GM19035 (cell line): Measurements from ENCODE around the gene CSRP1.
A peak's percentile ranks its signal among the peaks of the same experiment; 100 is the strongest.
"Not testable (repeated sequence)": the region's sequence is repeated elsewhere in the genome, so short reads cannot be mapped to it uniquely, and the experiment has no call there.

Experiments used
- ATAC-seq: cut with Tn5 transposase; IDR thresholded peaks from one replicate; pipeline ENCODE4 v1.9.1; 2021; ENCODE audit not compliant: unreplicated experiment

CSRP1 gene

GRCh38 chr1:201497935-201498509, 8.9 kb downstream of the CSRP1 start:
- no peak for ATAC-seq

- no peak for ATAC-seq
Measured at GRCh38 chr1:201496296-201496690, 10.6 kb downstream of the CSRP1 start.

- no peak for ATAC-seq
Measured at GRCh38 chr1:201495551-201496295, 11.2 kb downstream of the CSRP1 start.

GRCh38 chr1:201493757-201494617, 12.9 kb downstream of the CSRP1 start:
- ATAC-seq: no peak

GRCh38 chr1:201493026-201493656, 13.8 kb downstream of the CSRP1 start:
- ATAC-seq: not testable (repeated sequence)

GRCh38 chr1:201491896-201492511, 14.9 kb downstream of the CSRP1 start:
- ATAC-seq: no peak

GRCh38 chr1:201490708-201491131, 16.2 kb downstream of the CSRP1 start:
- no peak for ATAC-seq

GRCh38 chr1:201489643-201490261, 17.2 kb downstream of the CSRP1 start:
- ATAC-seq: no peak

- ATAC-seq: no peak
Measured at GRCh38 chr1:201488830-201489589, 17.9 kb downstream of the CSRP1 start.

- no peak for ATAC-seq
Measured at GRCh38 chr1:201487742-201488141, 19.2 kb downstream of the CSRP1 start.

GRCh38 chr1:201486187-201486586, 20.7 kb downstream of the CSRP1 start:
- ATAC-seq: no peak

GRCh38 chr1:201485184-201485774, 21.6 kb downstream of the CSRP1 start:
- no peak for ATAC-seq

- ATAC-seq: no peak
Measured at GRCh38 chr1:201483373-201483949, 23.5 kb downstream of the CSRP1 start.

- peak; percentile 37 for ATAC-seq
Measured at GRCh38 chr1:201482755-201483154, 24.2 kb downstream of the CSRP1 start.

- peak; percentile 74 for ATAC-seq
Measured at GRCh38 chr1:201481761-201482493, 25.0 kb downstream of the CSRP1 start.

GRCh38 chr1:201481004-201481380, 25.9 kb downstream of the CSRP1 start:
- no peak for ATAC-seq

- peak; percentile 60 for ATAC-seq
Measured at GRCh38 chr1:201480231-201481003, 26.5 kb downstream of the CSRP1 start.
